Measurements from ENCODE around the gene MX2.
"Not testable (repeated sequence)": the region's sequence is repeated elsewhere in the genome, so short reads cannot be mapped to it uniquely, and the experiment has no call there.

MX2 gene

GRCh38 chr21:41361786-41362604 lies at the start of gene MX2:
MX2 (plus strand) TSS chr21:41362027; CDS start chr21:41376907, 14,880 bp downstream.
- peak; percentile 92 for DNase-seq (ENCODE audit: low read depth)
- TF ChIP-seq, protein P1, sequence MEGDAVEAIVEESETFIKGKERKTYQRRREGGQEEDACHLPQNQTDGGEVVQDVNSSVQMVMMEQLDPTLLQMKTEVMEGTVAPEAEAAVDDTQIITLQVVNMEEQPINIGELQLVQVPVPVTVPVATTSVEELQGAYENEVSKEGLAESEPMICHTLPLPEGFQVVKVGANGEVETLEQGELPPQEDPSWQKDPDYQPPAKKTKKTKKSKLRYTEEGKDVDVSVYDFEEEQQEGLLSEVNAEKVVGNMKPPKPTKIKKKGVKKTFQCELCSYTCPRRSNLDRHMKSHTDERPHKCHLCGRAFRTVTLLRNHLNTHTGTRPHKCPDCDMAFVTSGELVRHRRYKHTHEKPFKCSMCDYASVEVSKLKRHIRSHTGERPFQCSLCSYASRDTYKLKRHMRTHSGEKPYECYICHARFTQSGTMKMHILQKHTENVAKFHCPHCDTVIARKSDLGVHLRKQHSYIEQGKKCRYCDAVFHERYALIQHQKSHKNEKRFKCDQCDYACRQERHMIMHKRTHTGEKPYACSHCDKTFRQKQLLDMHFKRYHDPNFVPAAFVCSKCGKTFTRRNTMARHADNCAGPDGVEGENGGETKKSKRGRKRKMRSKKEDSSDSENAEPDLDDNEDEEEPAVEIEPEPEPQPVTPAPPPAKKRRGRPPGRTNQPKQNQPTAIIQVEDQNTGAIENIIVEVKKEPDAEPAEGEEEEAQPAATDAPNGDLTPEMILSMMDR (conservative IDR thresholded peaks at IDR 0.05; ENCODE audit: low read length), result no peak

GRCh38 chr21:41313285-41314164 lies 48.3 kb upstream of the MX2 start:
- not testable (repeated sequence) for H3K4me3 ChIP-seq (ENCODE audit: low read length); DNase-seq (ENCODE audit: low read depth)

More at GRCh38 chr21:41361786-41362604, at the start of gene MX2:
- H3K4me3 ChIP-seq (ENCODE audit: low read length), result peak within 1 kb of the TSS; percentile 63

DNA sequence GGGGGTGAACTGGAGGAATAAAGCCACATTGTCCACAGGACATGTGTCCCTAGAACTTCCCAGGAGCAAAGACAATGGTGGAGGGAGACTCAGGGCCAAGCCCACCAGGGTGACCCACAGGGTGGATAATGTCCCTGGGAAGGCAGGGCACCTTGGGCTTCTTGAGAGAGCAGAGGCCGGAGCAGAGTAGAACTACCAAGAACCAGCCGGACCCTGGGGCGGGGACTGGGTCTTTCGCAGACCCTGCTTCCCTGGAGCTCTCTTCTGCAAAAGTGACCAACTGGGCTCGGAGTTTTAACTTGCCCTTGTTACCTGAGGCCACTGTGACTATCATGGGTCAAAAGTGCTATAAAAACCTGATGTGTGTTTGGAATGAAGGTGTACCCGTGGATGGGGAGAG lies 46.1 kb upstream of the MX2 start:
- H3K4me3 ChIP-seq (ENCODE audit: low read length), result no peak overlapping the region
- TF ChIP-seq, protein P1 (conservative IDR thresholded peaks at IDR 0.05; ENCODE audit: low read length), result no peak
- no peak for DNase-seq (ENCODE audit: low read depth)

- TF ChIP-seq, protein P1 (conservative IDR thresholded peaks at IDR 0.05; ENCODE audit: low read length), result no peak
- DNase-seq (ENCODE audit: low read depth), result no peak
- H3K4me3 ChIP-seq (ENCODE audit: low read length), result no peak within 1 kb of the TSS
Observed at GRCh38 chr21:41316200-41317062, 45.4 kb upstream of the MX2 start, which contains the start of gene FAM3B. FAM3B (plus strand) TSS chr21:41316801; CDS start chr21:41316880, 79 bp downstream.

DNA sequence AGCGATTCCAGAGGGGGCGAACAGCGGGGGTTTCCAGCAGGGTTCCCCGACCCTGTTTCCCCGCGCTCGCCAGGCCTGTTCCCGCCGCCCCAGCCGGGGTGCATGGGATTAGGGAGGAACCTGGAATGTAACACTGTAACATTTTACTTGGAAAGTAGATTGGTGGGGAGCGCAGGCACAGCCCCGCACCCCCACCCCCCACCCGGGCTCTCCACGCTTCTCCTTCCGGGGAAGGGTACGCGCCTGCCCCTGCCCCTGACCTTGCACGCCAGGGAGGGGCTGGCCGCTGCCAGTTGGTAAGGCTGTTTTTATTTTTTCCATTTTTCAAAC lies 44.8 kb upstream of the MX2 start:
- DNase-seq (ENCODE audit: low read depth), result no peak
- TF ChIP-seq, protein P1 (conservative IDR thresholded peaks at IDR 0.05; ENCODE audit: low read length), result no peak
- H3K4me3 ChIP-seq (ENCODE audit: low read length), result no peak overlapping the region

DNA sequence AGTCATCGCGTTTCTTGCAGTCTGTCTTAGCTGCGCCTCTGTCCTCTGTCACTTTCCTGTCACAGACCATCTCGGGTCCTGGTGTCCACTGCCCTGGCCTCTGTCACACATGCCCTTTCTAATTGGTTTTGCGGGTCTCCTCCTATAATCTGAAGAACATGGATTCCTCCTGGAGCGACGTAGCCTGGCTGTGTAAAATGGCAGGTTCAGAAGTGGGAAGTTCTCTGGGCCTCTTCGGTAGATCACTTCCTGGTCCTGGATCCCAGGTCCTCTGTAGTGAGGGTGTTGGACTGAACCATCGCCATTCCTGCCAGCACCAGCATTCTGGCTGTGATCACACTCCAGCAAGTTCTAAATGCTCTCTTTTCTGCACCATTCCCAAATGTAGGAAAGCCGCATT lies 44.4 kb upstream of the MX2 start:
- TF ChIP-seq, protein P1 (conservative IDR thresholded peaks at IDR 0.05; ENCODE audit: low read length), result no peak
- H3K4me3 ChIP-seq (ENCODE audit: low read length), result no peak overlapping the region
- DNase-seq (ENCODE audit: low read depth), result no peak

DNA sequence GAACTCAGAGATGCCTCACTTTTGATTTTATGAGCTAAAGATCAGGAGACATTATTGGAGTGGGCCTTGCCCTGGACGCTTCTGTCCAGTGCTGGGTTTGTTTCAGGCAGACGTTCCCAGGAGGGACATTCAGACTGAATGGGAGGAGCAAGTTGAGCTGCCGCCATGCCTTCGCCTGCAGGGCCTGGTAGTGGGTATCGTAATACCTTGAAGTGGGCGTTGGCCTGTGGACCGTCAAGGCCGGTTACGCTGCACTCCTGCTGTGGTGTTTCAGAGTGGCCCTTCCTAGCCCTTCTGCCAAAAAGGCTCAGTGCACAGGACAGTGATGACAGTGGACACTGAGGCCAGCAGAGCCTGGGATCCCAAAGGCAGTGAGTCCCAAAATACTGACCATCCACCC lies 43.6 kb upstream of the MX2 start:
- DNase-seq (ENCODE audit: low read depth), result no peak
- TF ChIP-seq, protein P1 (conservative IDR thresholded peaks at IDR 0.05; ENCODE audit: low read length), result no peak
- no peak overlapping the region for H3K4me3 ChIP-seq (ENCODE audit: low read length)
